Measurements from ENCODE around the gene MC1R. TPM values are rescaled to one million over a fixed set of nuclear protein-coding genes. Genes with fewer than 3 reads are reported as not detected.

Gene MC1R
- total RNA-seq (2021) (34.3 and 45.2 TPM in 2 replicates), Bru-seq, nascent RNA (percentile 54 among the genes with signal in this experiment), BruChase-seq, experiment 1, labeled RNA remaining after a 2-hour chase (percentile 87 among the genes with signal in this experiment), BruChase-seq, experiment 2, labeled RNA remaining after a 6-hour chase (percentile 95 among the genes with signal in this experiment)
- long read RNA-seq, transcript MC1R-202 (1 exons, 3,099 nt) = major isoform, 20 of 23 reads
- long read RNA-seq, partial matches to known transcripts = 1 of 23 reads
- long read RNA-seq, other reads (novel, unspliced or antisense) = 2 of 23 reads

DNA sequence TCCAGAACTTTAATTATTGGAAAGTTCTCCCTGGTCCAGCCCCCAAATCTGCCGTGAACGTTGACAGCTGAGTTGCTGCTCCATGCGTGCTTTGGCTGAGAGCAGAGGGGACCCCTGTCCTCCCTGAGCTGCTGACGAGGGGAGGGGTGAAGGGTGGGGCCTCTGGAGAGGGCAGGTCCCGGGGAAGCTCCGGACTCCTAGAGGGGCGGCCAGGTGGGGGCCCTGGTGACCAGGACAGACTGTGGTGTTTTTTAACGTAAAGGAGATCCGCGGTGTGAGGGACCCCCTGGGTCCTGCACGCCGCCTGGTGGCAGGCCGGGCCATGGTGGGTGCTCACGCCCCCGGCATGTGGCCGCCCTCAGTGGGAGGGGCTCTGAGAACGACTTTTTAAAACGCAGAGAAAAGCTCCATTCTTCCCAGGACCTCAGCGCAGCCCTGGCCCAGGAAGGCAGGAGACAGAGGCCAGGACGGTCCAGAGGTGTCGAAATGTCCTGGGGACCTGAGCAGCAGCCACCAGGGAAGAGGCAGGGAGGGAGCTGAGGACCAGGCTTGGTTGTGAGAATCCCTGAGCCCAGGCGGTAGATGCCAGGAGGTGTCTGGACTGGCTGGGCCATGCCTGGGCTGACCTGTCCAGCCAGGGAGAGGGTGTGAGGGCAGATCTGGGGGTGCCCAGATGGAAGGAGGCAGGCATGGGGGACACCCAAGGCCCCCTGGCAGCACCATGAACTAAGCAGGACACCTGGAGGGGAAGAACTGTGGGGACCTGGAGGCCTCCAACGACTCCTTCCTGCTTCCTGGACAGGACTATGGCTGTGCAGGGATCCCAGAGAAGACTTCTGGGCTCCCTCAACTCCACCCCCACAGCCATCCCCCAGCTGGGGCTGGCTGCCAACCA is at the start of gene MC1R:
MC1R (plus strand) TSS at position 410 of the 895 bp plus-strand sequence; CDS start at position 807, 397 bp downstream.
- H3K4me3 ChIP-seq = no peak within 1 kb of the TSS; the same call in 1 of the 2 replicates
- no peaks in the 10 kb centered on the region for H3K9me3 ChIP-seq (ENCODE audit: insufficient read depth, low read depth)
- CTCF ChIA-PET = no interaction called here
- no peaks in the 10 kb centered on the region for H3K9me2 ChIP-seq (ENCODE audit: insufficient read depth)
- no peak within 1 kb of the TSS for H3K27ac ChIP-seq
- H3K4me1 ChIP-seq (replicated peaks; ENCODE audit: insufficient read depth) = peaks cover 40% of the 10 kb centered on the region
- no peaks in the 10 kb centered on the region for H3K36me3 ChIP-seq (ENCODE audit: low read depth)
- no peak for DNase-seq
- POLR2A ChIA-PET (ENCODE audit: unreplicated experiment) = no interaction called here
- H2AFZ ChIP-seq = no peak within 1 kb of the TSS
- H3K4me2 ChIP-seq = peak within 1 kb of the TSS; percentile 72
- no peaks in the 10 kb centered on the region for H3K27me3 ChIP-seq (ENCODE audit: insufficient read depth, low read depth)
- H4K20me1 ChIP-seq (ENCODE audit: insufficient read depth) = no peaks in the 10 kb centered on the region
- no peak for TF ChIP-seq EZH2 (IDR thresholded peaks at IDR 0.05; ENCODE audit: low read depth)
- TF ChIP-seq, protein P1, sequence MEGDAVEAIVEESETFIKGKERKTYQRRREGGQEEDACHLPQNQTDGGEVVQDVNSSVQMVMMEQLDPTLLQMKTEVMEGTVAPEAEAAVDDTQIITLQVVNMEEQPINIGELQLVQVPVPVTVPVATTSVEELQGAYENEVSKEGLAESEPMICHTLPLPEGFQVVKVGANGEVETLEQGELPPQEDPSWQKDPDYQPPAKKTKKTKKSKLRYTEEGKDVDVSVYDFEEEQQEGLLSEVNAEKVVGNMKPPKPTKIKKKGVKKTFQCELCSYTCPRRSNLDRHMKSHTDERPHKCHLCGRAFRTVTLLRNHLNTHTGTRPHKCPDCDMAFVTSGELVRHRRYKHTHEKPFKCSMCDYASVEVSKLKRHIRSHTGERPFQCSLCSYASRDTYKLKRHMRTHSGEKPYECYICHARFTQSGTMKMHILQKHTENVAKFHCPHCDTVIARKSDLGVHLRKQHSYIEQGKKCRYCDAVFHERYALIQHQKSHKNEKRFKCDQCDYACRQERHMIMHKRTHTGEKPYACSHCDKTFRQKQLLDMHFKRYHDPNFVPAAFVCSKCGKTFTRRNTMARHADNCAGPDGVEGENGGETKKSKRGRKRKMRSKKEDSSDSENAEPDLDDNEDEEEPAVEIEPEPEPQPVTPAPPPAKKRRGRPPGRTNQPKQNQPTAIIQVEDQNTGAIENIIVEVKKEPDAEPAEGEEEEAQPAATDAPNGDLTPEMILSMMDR (conservative IDR thresholded peaks at IDR 0.05) = no peak
- no TSS peak for BruUV-seq (replicated peaks)
- intact Hi-C loops (cut with micrococcal nuclease; ENCODE audit: unreplicated experiment) = loop anchor here (5.0 kb wide), 1 partner anchor 104 kb away; no protein-coding TSS in a partner anchor
- H3K79me2 ChIP-seq (ENCODE audit: low read depth) = no peaks in the 10 kb centered on the region
- peaks cover 27% of the 10 kb centered on the region; the same call in 1 of the 2 replicates for H3F3A ChIP-seq (ENCODE audit: insufficient read depth, low read depth)

DNA sequence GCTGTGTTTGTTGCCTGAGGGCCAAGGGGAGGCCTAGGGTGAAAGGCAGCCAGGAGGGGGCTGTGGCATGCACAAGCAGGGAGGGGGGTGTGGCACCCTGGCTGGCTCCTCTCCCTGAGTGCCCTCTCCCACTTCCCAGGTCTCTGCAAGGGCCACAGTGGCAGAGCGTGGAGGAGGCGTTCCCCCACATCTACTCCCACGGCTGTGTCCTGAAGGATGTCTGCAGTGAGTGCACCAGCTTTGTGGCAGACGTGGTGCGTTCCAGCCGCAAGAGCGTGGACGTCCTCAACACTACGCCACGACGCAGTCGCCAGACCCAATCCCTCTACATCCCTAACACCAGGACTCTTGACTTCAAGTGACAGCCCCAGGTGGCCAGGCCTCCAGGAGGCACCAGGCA is 48.8 kb upstream of the MC1R start:
- DNase-seq = no peak
- intact Hi-C loops (cut with micrococcal nuclease; ENCODE audit: unreplicated experiment) = no loop called here
- CTCF ChIA-PET = no interaction called here

DNA sequence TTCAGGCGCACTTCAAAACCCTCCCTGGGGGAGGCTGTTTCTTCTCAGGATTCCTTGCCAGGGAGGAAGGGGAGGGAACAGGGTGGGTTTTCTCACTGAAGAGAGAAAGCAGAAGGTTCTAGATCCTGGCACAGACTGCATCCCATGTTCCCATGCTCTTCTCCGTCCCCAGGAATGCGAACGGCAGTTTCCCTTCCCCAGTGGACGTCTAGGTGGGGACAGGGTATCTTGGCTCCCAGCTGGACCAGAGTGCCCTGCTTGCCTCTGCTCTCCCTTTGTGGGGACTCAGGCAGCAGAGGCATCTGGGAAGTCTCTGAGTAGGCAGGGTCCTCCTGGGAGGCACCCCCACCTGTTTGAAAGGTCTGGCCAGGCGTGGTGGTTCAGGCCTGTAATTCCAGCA is 48.2 kb upstream of the MC1R start:
- H3F3A ChIP-seq (ENCODE audit: insufficient read depth, low read depth) = peaks cover 34% of the 10 kb centered on the region; the same call in 1 of the 2 replicates
- H3K27ac ChIP-seq = no peak overlapping the region
- ChIA-PET CTCF (no interaction called here), POLR2A (ENCODE audit: unreplicated experiment) (no interaction called here)
- no peak for DNase-seq
- H3K4me2 ChIP-seq = no peak overlapping the region
- no peak overlapping the region for H3K4me3 ChIP-seq
- H2AFZ ChIP-seq = no peak overlapping the region
- no peaks in the 10 kb centered on the region for H3K27me3 ChIP-seq (ENCODE audit: insufficient read depth, low read depth)
- H3K4me1 ChIP-seq (replicated peaks; ENCODE audit: insufficient read depth) = peaks cover 11% of the 10 kb centered on the region
- H4K20me1 ChIP-seq (ENCODE audit: insufficient read depth) = peaks cover 13% of the 10 kb centered on the region
- BruUV-seq (replicated peaks) = no TSS peak
- intact Hi-C loops (cut with micrococcal nuclease; ENCODE audit: unreplicated experiment) = no loop called here
- peaks cover 13% of the 10 kb centered on the region for H3K79me2 ChIP-seq (ENCODE audit: low read depth)
- TF ChIP-seq, protein P1 (conservative IDR thresholded peaks at IDR 0.05) = no peak
- TF ChIP-seq EZH2 (IDR thresholded peaks at IDR 0.05; ENCODE audit: low read depth) = no peak
- H3K9me3 ChIP-seq (ENCODE audit: insufficient read depth, low read depth) = no peaks in the 10 kb centered on the region; the same call in 1 of the 2 replicates
- no peaks in the 10 kb centered on the region for H3K9me2 ChIP-seq (ENCODE audit: insufficient read depth)
- H3K36me3 ChIP-seq (ENCODE audit: low read depth) = 0 out of 2 replicates have a peak, but pooled peaks cover 9% of the 10 kb centered on the region

More for the DNA sequence above, 48.8 kb upstream of the MC1R start:
- no peaks in the 10 kb centered on the region for H3K27me3 ChIP-seq (ENCODE audit: insufficient read depth, low read depth)
- H3K4me1 ChIP-seq (replicated peaks; ENCODE audit: insufficient read depth) = peaks cover 8% of the 10 kb centered on the region
- no peak for TF ChIP-seq EZH2 (IDR thresholded peaks at IDR 0.05; ENCODE audit: low read depth)
- TF ChIP-seq, protein P1 (conservative IDR thresholded peaks at IDR 0.05) = no peak
- no peaks in the 10 kb centered on the region; the same call in 1 of the 2 replicates for H3K9me3 ChIP-seq (ENCODE audit: insufficient read depth, low read depth)
- 0 out of 2 replicates have a peak, but pooled peaks cover 5% of the 10 kb centered on the region for H3K36me3 ChIP-seq (ENCODE audit: low read depth)
- H3K27ac ChIP-seq = no peak overlapping the region
- H3K4me3 ChIP-seq = no peak overlapping the region
- peaks cover 34% of the 10 kb centered on the region; the same call in 1 of the 2 replicates for H3F3A ChIP-seq (ENCODE audit: insufficient read depth, low read depth)
- peaks cover 8% of the 10 kb centered on the region for H3K79me2 ChIP-seq (ENCODE audit: low read depth)
- H3K9me2 ChIP-seq (ENCODE audit: insufficient read depth) = no peaks in the 10 kb centered on the region
- no TSS peak for BruUV-seq (replicated peaks)
- H3K4me2 ChIP-seq = no peak overlapping the region
- H4K20me1 ChIP-seq (ENCODE audit: insufficient read depth) = peaks cover 8% of the 10 kb centered on the region
- no peak overlapping the region for H2AFZ ChIP-seq
- POLR2A ChIA-PET (ENCODE audit: unreplicated experiment) = interaction anchor here (0.6 kb wide), 1 partner anchor 361 kb away, joined by 3 read pairs; no protein-coding TSS in a partner anchor
